Measurements from ENCODE around the gene LRG1.

The LRG1 gene

GRCh38 chr19:4519521-4520277, 20.1 kb downstream of the LRG1 start:
- TF ChIP-seq, protein P1, sequence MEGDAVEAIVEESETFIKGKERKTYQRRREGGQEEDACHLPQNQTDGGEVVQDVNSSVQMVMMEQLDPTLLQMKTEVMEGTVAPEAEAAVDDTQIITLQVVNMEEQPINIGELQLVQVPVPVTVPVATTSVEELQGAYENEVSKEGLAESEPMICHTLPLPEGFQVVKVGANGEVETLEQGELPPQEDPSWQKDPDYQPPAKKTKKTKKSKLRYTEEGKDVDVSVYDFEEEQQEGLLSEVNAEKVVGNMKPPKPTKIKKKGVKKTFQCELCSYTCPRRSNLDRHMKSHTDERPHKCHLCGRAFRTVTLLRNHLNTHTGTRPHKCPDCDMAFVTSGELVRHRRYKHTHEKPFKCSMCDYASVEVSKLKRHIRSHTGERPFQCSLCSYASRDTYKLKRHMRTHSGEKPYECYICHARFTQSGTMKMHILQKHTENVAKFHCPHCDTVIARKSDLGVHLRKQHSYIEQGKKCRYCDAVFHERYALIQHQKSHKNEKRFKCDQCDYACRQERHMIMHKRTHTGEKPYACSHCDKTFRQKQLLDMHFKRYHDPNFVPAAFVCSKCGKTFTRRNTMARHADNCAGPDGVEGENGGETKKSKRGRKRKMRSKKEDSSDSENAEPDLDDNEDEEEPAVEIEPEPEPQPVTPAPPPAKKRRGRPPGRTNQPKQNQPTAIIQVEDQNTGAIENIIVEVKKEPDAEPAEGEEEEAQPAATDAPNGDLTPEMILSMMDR (IDR thresholded peaks at IDR 0.05; ENCODE audit: extremely low read depth, missing control alignments), result no peak
- no peak for DNase-seq (ENCODE audit: low spot score)

DNA sequence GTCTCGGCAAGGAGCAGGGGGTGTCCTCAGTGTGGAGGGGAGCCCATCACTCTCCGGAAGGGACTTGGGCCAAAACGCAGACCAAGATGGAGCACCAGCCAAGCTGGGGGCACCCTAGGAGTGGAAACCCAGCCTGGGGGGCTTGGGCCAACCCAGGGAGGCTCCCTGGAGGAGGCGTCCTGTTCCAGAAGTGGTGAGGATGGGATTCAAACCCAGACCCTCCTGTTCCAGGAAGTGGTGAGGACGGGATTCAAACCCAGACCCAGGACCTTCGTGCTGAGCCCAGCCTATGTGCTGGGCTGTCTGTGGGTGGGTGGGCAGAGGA, 20.7 kb downstream of the LRG1 start:
- DNase-seq (ENCODE audit: low spot score), result no peak
- TF ChIP-seq, protein P1 (IDR thresholded peaks at IDR 0.05; ENCODE audit: extremely low read depth, missing control alignments), result no peak

- DNase-seq (ENCODE audit: low spot score), result no peak
- TF ChIP-seq, protein P1 (IDR thresholded peaks at IDR 0.05; ENCODE audit: extremely low read depth, missing control alignments), result no peak
These were observed 21.3 kb downstream of the LRG1 start, which contains the start of gene PLIN4 for GRCh38 chr19:4518345-4519171. Gene PLIN4 (minus strand): TSS chr19:4518486. CDS start chr19:4518272, 214 bp downstream.

DNA sequence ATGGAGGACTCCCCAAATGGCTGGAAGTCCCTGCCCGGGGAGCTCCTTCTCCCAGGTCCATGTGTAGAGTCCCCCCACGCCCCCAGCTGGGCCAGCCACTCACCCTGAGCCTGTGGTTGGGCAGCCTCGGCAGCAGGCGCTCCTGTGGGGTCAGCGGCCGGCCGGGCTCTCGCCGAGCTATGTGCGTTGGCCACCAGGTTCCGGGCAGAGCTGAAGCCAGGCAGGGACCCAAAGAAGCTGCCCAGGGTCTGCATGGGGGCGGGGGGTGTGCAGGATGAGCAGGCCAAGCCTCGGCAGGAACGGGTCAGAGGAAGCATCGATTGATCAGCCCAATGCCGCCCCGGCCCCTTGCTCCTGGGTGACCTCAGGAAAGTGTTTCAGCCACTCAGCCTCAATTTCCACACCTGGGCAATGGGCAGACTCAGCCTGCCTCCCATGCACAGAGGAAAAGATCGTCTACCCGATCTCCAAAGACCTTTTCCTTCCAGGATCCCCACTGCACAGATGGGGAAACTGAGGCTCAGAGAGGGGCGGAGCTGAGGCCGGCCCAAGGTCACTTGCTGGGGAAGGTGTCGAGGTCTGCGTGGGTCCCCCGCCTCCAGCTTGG, 22.3 kb downstream of the LRG1 start:
- TF ChIP-seq, protein P1 (IDR thresholded peaks at IDR 0.05; ENCODE audit: extremely low read depth, missing control alignments), result no peak
- DNase-seq (ENCODE audit: low spot score), result no peak

DNA sequence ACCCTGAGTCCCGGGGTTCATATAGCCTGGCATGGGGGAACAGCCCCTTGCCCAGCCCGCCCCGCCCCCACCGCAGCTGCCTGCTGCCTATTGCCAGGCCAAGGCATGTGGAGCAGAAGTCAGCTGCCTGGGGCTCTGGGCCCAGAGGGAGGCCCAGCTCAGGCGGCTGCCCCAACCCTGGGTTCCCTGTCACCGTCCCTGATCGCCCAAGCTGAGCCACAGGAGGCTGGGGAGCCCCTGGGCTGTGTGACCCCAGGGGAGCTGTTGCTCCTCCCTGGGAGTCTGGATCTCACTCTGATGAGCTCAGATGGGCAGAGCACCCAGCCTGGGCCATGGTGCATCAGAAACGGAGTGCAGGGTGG, 22.9 kb downstream of the LRG1 start:
- DNase-seq (ENCODE audit: low spot score), result no peak
- TF ChIP-seq, protein P1 (IDR thresholded peaks at IDR 0.05; ENCODE audit: extremely low read depth, missing control alignments), result no peak

DNA sequence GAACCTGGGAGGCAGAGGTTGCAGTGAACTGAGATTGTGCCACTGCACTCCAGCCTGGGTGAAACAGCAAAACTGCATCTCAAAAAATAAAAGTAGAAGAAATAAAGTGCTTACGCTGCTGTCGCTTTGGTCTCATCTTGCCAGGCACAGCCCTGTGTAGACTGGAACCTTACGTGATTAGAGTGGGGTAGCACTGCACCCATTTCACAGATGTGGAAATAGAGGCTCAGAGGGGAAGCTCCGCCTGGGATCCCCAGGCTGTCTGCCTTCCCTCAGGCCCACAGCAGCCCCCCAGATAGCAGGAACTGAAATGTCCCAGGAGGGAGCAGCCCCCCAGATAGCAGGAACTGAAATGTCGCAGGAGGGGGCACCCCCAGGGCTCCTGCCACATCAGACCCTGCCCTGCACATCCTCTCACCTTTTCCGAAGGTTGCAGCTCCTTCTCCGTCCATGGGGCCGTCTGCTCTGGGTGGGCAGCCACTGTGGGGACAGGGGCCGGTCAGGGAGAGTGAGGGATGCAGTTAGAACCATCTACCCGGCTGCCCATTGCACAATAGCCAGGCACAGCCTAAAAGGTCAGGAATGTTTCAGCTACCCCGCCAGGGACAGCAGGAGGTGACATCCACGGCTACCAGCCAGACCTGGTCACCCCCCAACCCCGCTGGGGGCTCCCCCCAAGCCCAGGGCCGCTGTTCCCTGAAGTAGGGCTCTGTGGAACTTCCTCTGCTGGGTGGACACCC, 23.5 kb downstream of the LRG1 start:
- DNase-seq (ENCODE audit: low spot score), result no peak
- TF ChIP-seq, protein P1 (IDR thresholded peaks at IDR 0.05; ENCODE audit: extremely low read depth, missing control alignments), result no peak

Data from GM20000 (cell line).